HPDE6-E6E7 (cell line): ENCODE data around the gene TNS3.

Experiments
- DNase-seq: peaks from one replicate; pipeline ENCODE4 v3.0.0; 2011; ENCODE audit warnings: missing footprints; ENCODE audit errors: extremely low spot score

TNS3 gene

GRCh38 chr7:47407136-47407535, 174.8 kb downstream of the TNS3 start:
- no peak for DNase-seq

- no peak for DNase-seq
Measured at GRCh38 chr7:47406801-47407129, 175.1 kb downstream of the TNS3 start.

- DNase-seq, result peak; percentile 77
Measured at GRCh38 chr7:47405921-47406800, 175.8 kb downstream of the TNS3 start.

- peak; percentile 16 for DNase-seq
Measured at GRCh38 chr7:47405286-47405904, 176.5 kb downstream of the TNS3 start.

- DNase-seq, result no peak
Measured at GRCh38 chr7:47404010-47404409, 177.9 kb downstream of the TNS3 start.

GRCh38 chr7:47402941-47403866, 178.7 kb downstream of the TNS3 start:
- no peak for DNase-seq

GRCh38 chr7:47401611-47402570, 180.0 kb downstream of the TNS3 start:
- DNase-seq, result no peak

- no peak for DNase-seq
Measured at GRCh38 chr7:47400741-47401206, 181.1 kb downstream of the TNS3 start.

GRCh38 chr7:47400001-47400400, 181.9 kb downstream of the TNS3 start:
- DNase-seq, result no peak

GRCh38 chr7:47394751-47395252, 187.1 kb downstream of the TNS3 start:
- DNase-seq, result no peak

GRCh38 chr7:47394216-47394615, 187.7 kb downstream of the TNS3 start:
- no peak for DNase-seq

GRCh38 chr7:47393406-47393805, 188.5 kb downstream of the TNS3 start:
- DNase-seq, result no peak

- DNase-seq, result no peak
Measured at GRCh38 chr7:47392241-47392759, 189.6 kb downstream of the TNS3 start.

- no peak for DNase-seq
Measured at GRCh38 chr7:47391726-47392125, 190.2 kb downstream of the TNS3 start.

GRCh38 chr7:47390914-47391313, 191.0 kb downstream of the TNS3 start:
- DNase-seq, result no peak

GRCh38 chr7:47389923-47390630, 191.8 kb downstream of the TNS3 start:
- DNase-seq, result no peak

GRCh38 chr7:47389171-47389922, 192.6 kb downstream of the TNS3 start:
- no peak for DNase-seq

- no peak for DNase-seq
Measured at GRCh38 chr7:47387506-47387905, 194.4 kb downstream of the TNS3 start.

- no peak for DNase-seq
Measured at GRCh38 chr7:47386273-47386835, 195.6 kb downstream of the TNS3 start.
